Endothelial cell of umbilical vein (primary cell): ENCODE results near the gene TMUB2. TPM values are rescaled to one million over a fixed set of nuclear protein-coding genes. Genes with fewer than 3 reads are reported as not detected.

Source experiments
- BruUV-seq: library from RNA; stranded (reverse); fragments of 400-500 nt; replicated peaks from 2 replicates; lab custom pipeline; 2021; lab: Mats Ljungman, UMichigan
- CTCF ChIA-PET: fragments of 300-600, 350-600 bp; sonication (Branson Sonifier 250); formaldehyde crosslinking; loops from one replicate; lab custom pipeline; 2021; ENCODE audit warnings: antibody characterized with exemption, inconsistent platforms; lab: Charles Lee
- POLR2A ChIA-PET: fragments of 300-600, 350-600 bp; sonication (Branson Sonifier 250); formaldehyde crosslinking; loops from one replicate; lab custom pipeline; 2021; ENCODE audit warnings: antibody characterized with exemption, inconsistent platforms; lab: Charles Lee
- DNase-seq: peaks from one replicate; pipeline ENCODE4 v3.0.0-alpha.2; 2011; ENCODE audit warnings: low read depth, low spot score
- FAIRE-seq: peaks from 2 replicates; lab custom pipeline; 2011; peaks lifted over from hg19 to GRCh38; lab: Jason Lieb, UNC
- H2AFZ ChIP-seq: 2 replicates; pipeline ENCODE4 v1.6.0; 2012; ENCODE audit warnings: low read depth, low read length, control low read depth, inconsistent platforms
- H3K27ac ChIP-seq: 2 replicates; pipeline ENCODE4 v1.5.1; 2011; ENCODE audit warnings: low read depth, mild to moderate bottlenecking, control low read depth, low read length, moderate library complexity; ENCODE audit not compliant: insufficient read depth
- H3K27me3 ChIP-seq, 2 experiments: 2 replicates each; pipeline versions ENCODE4 v1.6.0 to v1.6.1; 2011; ENCODE audit warnings: low read length in 2 of 2, mixed read lengths in 1 of 2; ENCODE audit not compliant: control insufficient read depth in 2 of 2, insufficient read depth in 2 of 2
- H3K36me3 ChIP-seq, 2 experiments: 2 replicates in 1 of 2; 3 replicates in 1 of 2; pipeline ENCODE4 v1.5.1; 2011; ENCODE audit warnings: low read length in 2 of 2, mild to moderate bottlenecking in 1 of 2, moderate library complexity in 1 of 2; ENCODE audit not compliant: control insufficient read depth in 2 of 2, insufficient read depth in 2 of 2; ENCODE audit errors: extremely low read depth in 1 of 2
- H3K4me1 ChIP-seq: 3 replicates; pipeline ENCODE4 v1.5.1; 2011; ENCODE audit warnings: mild to moderate bottlenecking, low read length; ENCODE audit not compliant: control insufficient read depth, insufficient read depth; ENCODE audit errors: extremely low read depth
- H3K4me2 ChIP-seq: 2 replicates; pipeline ENCODE4 v1.6.1; 2011; ENCODE audit warnings: low read length, control low read depth, mixed read lengths; ENCODE audit not compliant: insufficient read depth
- H3K4me3 ChIP-seq, 3 experiments: fragments of 200-600 bp in 1 of 3; sonication (generic), shearing (Covaris generic) in 1 of 3; replicated peaks in 1 of 3; 2 replicates each; pipeline ENCODE4 v1.5.1; 2011 to 2016; ENCODE audit warnings: control low read depth in 3 of 3, low read length in 3 of 3, mild to moderate bottlenecking in 2 of 3, inconsistent platforms in 1 of 3, low read depth in 1 of 3, moderate library complexity in 1 of 3; ENCODE audit not compliant: insufficient read depth in 1 of 3
- H3K79me2 ChIP-seq: 2 replicates; pipeline ENCODE4 v1.6.0; 2012; ENCODE audit warnings: low read length, inconsistent platforms; ENCODE audit not compliant: control insufficient read depth, insufficient read depth
- H3K9ac ChIP-seq: replicated peaks from 2 replicates; pipeline ENCODE3; 2011; ENCODE audit warnings: low read length, control low read depth; ENCODE audit not compliant: insufficient read depth; ENCODE audit errors: extremely low read depth
- H3K9me1 ChIP-seq: replicated peaks from 3 replicates; pipeline ENCODE4 v1.6.0; 2011; ENCODE audit warnings: mild to moderate bottlenecking, low read length; ENCODE audit not compliant: control insufficient read depth, insufficient read depth; ENCODE audit errors: extremely low read depth
- H3K9me3 ChIP-seq: replicated peaks from 2 replicates; pipeline ENCODE4 v1.5.1; 2012; ENCODE audit warnings: low read length, inconsistent platforms; ENCODE audit not compliant: control insufficient read depth, insufficient read depth
- H4K20me1 ChIP-seq: replicated peaks from 2 replicates; pipeline ENCODE3; 2011; ENCODE audit warnings: mild to moderate bottlenecking, low read length; ENCODE audit not compliant: control insufficient read depth, insufficient read depth; ENCODE audit errors: extremely low read depth
- CTCF ChIP-seq, 2 donors: IDR thresholded peaks; 1 replicate in 1 of 2; 2 replicates in 1 of 2; pipeline ENCODE4 v1.5.1; 2011; ENCODE audit warnings: low read length in 2 of 2, mild to moderate bottlenecking in 2 of 2, moderate library complexity in 2 of 2, control low read depth in 1 of 2, inconsistent platforms in 1 of 2, low read depth in 1 of 2; ENCODE audit not compliant: insufficient read depth in 1 of 2; ENCODE audit errors: extremely low read depth in 1 of 2
- EZH2 ChIP-seq: IDR thresholded peaks from 2 replicates; pipeline ENCODE4 v1.6.1; 2012; ENCODE audit warnings: borderline replicate concordance, low read depth, mild to moderate bottlenecking, moderate library complexity, low read length, inconsistent platforms; ENCODE audit not compliant: severe bottlenecking
- FOS ChIP-seq: IDR thresholded peaks from 2 replicates; pipeline ENCODE4 v1.6.1; 2011; ENCODE audit warnings: mild to moderate bottlenecking, low read length, moderate library complexity, borderline replicate concordance; ENCODE audit not compliant: insufficient read depth
- GATA2 ChIP-seq: IDR thresholded peaks from 2 replicates; pipeline ENCODE4 v1.7.0; 2011; ENCODE audit warnings: low read depth, mild to moderate bottlenecking, moderate library complexity, mixed read lengths, low read length; ENCODE audit not compliant: insufficient read length, insufficient read depth
- JUN ChIP-seq: IDR thresholded peaks from 2 replicates; pipeline ENCODE4 v1.6.1; 2011; ENCODE audit warnings: borderline replicate concordance, low read depth; ENCODE audit not compliant: insufficient read length, insufficient read depth
- MAX ChIP-seq: IDR thresholded peaks from 2 replicates; pipeline ENCODE4 v1.6.1; 2011; ENCODE audit not compliant: insufficient read depth, insufficient read length
- MYC ChIP-seq: IDR thresholded peaks from one replicate; pipeline ENCODE4 v1.6.1; 2011; ENCODE audit warnings: mild to moderate bottlenecking, low read depth, low read length
- POLR2A ChIP-seq: IDR thresholded peaks from 2 replicates; pipeline ENCODE4 v1.6.1; 2012; ENCODE audit warnings: low read depth, mild to moderate bottlenecking, control low read depth, low read length
- POLR2AphosphoS5 ChIP-seq: IDR thresholded peaks from 2 replicates; pipeline ENCODE4 v1.6.1; 2012; ENCODE audit warnings: low read depth, mild to moderate bottlenecking, control low read depth, low read length, moderate library complexity; ENCODE audit not compliant: insufficient read depth
- dilution Hi-C: fragments of 300-500 bp; cut with MboI; formaldehyde crosslinking; loops from one replicate; pipeline ENCODE4 v1.15.0; 2019; ENCODE audit warnings: low sequenced_read_pairs; ENCODE audit not compliant: extremely low pct_ligation_motif_present
- intact Hi-C: fragments of 100-400 bp; cut with micrococcal nuclease; formaldehyde crosslinking; loops from one replicate; pipeline ENCODE4 v1.10.0; 2022
- polyA plus RNA-seq, 4 experiments: library from polyadenylated mRNA; depleted of rRNA in 3 of 4; stranded (reverse) in 3 of 4; unstranded in 1 of 4; fragments of >200 nt; gene quantifications; 2 replicates each; pipeline versions ENCODE4 v1.2.1 to v1.2.3, GENCODE V29; 2011 to 2012; ENCODE audit warnings: missing spikeins in 1 of 4
- total RNA-seq: library from RNA; stranded (reverse); gene quantifications from 2 replicates; pipeline ENCODE4 v1.2.3, GENCODE V29; 2021

The TMUB2 gene
- total and polyA plus RNA-seq, 2 donors (not counting 3 experiments of a cell fraction or from before 2014, with no cell fraction given): 43.6 to 72.5 TPM

GRCh38 chr17:44183024-44183423, 3.7 kb upstream of the TMUB2 start:
- Histone ChIP-seq H3K27ac (no peak overlapping the region), H3K9me3 (no peaks in the 10 kb centered on the region), H3K4me2 (no peak overlapping the region), H4K20me1 (no peaks in the 10 kb centered on the region), H3K79me2 (peaks cover 37% of the 10 kb centered on the region), H3K36me3 (peaks cover 7 to 9% of the 10 kb centered on the region in 2 experiments), H3K9ac (no peak overlapping the region), H3K4me1 (peaks cover 12% of the 10 kb centered on the region), H3K9me1 (no peaks in the 10 kb centered on the region), H3K27me3 (no peaks in the 10 kb centered on the region), H3K4me3 (no peak overlapping the region), H2AFZ (no peak overlapping the region)
- intact Hi-C loops (no loop called here), dilution Hi-C loops (no loop called here)
- TF ChIP-seq POLR2AphosphoS5 (no peak), MAX (no peak), POLR2A (no peak), CTCF (IDR thresholded peaks at IDR 0.05; ENCODE audit: extremely low read depth in 1 of 2, insufficient read depth in 1 of 2, low read depth in 1 of 2, low read length in 2 of 2) (no peak)
- POLR2A ChIA-PET: no interaction called here
- FAIRE-seq (no peak), DNase-seq (no peak)
- BruUV-seq: no TSS peak
- CTCF ChIA-PET: interaction anchor here (1.0 kb wide), 1 partner anchor 15 kb away, joined by 4 read pairs; no protein-coding TSS in a partner anchor

GRCh38 chr17:44184212-44184810, 2.5 kb upstream of the TMUB2 start:
- Histone ChIP-seq H2AFZ (no peak overlapping the region), H3K4me3 (no peak overlapping the region), H3K9me3 (no peaks in the 10 kb centered on the region), H3K9ac (no peak overlapping the region), H4K20me1 (no peaks in the 10 kb centered on the region), H3K9me1 (no peaks in the 10 kb centered on the region), H3K27ac (no peak overlapping the region), H3K4me2 (no peak overlapping the region), H3K27me3 (no peaks in the 10 kb centered on the region), H3K79me2 (peaks cover 39% of the 10 kb centered on the region), H3K36me3 (peaks cover 7% of the 10 kb centered on the region in 2 experiments), H3K4me1 (peaks cover 13% of the 10 kb centered on the region)
- ChIA-PET CTCF (interaction anchor here (0.6 to 2.5 kb wide), 7 partner anchors 9 to 240 kb away, joined by 3 to 17 read pairs (median 3); no protein-coding TSS in a partner anchor), POLR2A (no interaction called here)
- intact Hi-C loops (no loop called here), dilution Hi-C loops (no loop called here)
- FAIRE-seq: no peak
- TF ChIP-seq FOS (no peak), MYC (no peak), JUN (no peak), POLR2A (no peak), MAX (no peak), EZH2 (no peak), POLR2AphosphoS5 (no peak), CTCF (IDR thresholded peaks at IDR 0.05; ENCODE audit: extremely low read depth in 1 of 2, insufficient read depth in 1 of 2, low read depth in 1 of 2, low read length in 2 of 2) (no peak), GATA2 (no peak)
- no TSS peak for BruUV-seq
- no peak for DNase-seq
